ENCODE measurements around the gene SLC10A3.

Gene SLC10A3

GRCh38 chrX:154483325-154483724 lies 7.1 kb downstream of the SLC10A3 start:
- H3K9me3 ChIP-seq (ENCODE audit: control insufficient read depth, low read length): no peaks in the 10 kb centered on the region
- 83% methylated on average over 1 of the region's 7 CpGs for WGBS, 2 experiments (ENCODE audit: insufficient coverage in 2 of 2)
- no peak overlapping the region for H3K4me3 ChIP-seq (ENCODE audit: extremely low read depth, insufficient read depth, low read length, poor library complexity, severe bottlenecking)
- peaks cover 30% of the 10 kb centered on the region for H3K36me3 ChIP-seq (ENCODE audit: control insufficient read depth, insufficient read depth, low read length)
- H3K27ac ChIP-seq (ENCODE audit: low read depth, low read length, severe bottlenecking): no peak overlapping the region
- no peaks in the 10 kb centered on the region for H3K4me1 ChIP-seq (ENCODE audit: control insufficient read depth, insufficient read depth, low read length, poor library complexity, severe bottlenecking)

DNA sequence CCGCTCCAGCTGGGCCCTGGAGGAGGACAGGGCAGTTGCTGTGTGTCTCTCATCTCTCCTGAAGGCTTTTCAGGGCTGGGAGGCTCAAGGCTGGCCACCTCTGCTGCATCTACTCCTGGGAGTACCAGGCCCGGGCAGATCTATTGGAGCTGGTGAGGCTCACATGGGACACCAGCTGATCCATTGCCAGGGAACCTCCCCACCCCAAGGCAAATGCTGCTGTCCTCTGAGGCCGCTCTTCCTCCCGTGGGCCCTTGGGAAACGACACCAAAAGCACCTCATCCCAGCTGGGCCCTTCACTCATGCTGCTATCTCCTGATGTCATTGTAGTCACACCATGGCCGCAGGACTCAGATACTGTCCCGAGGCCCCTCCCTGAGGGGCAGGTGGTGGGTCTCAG lies 7.6 kb downstream of the SLC10A3 start:
- no peak overlapping the region for H3K4me3 ChIP-seq (ENCODE audit: extremely low read depth, insufficient read depth, low read length, poor library complexity, severe bottlenecking)
- WGBS, 2 experiments (ENCODE audit: insufficient coverage in 2 of 2): 87 to 100% methylated on average over 4 of the region's 7 CpGs
- H3K27ac ChIP-seq (ENCODE audit: low read depth, low read length, severe bottlenecking): no peak overlapping the region
- peaks cover 25% of the 10 kb centered on the region for H3K36me3 ChIP-seq (ENCODE audit: control insufficient read depth, insufficient read depth, low read length)
- H3K9me3 ChIP-seq (ENCODE audit: control insufficient read depth, low read length): no peaks in the 10 kb centered on the region
- H3K4me1 ChIP-seq (ENCODE audit: control insufficient read depth, insufficient read depth, low read length, poor library complexity, severe bottlenecking): no peaks in the 10 kb centered on the region

DNA sequence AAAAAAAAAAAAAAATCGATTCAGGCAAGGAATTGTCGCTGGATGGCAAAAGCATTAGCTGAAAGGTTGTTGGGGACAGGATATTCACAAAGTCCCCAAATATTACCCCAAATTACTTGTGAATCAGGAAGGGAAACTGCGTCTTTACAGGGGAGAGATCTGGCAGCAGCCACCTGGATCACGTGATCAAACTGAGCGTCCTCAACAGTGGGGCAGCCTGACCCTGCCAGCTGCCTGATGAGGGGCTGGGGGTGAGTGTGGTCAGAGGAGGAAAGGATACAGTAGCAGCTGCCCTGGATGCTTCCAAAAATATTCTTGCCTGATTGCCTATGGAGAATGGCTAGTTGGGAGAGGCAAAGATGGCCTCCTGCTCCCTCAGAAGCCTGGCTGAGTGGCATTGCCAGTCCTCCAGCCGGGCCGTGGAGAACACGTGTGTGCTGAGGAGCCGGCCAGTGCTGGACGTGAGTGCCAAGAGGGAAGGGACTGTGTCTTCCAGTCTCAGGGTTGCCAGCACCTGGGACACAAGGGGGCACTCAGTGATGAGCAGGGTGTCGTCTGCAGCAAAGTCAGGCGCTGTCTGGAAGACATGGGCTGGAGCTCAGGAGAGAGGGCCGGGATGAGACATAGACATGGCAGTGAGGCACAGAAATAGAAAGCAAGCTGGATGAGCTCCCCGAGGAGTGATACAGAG lies 8.4 kb downstream of the SLC10A3 start:
- 89 to 93% methylated on average over 5 to 8 of the region's 14 CpGs for WGBS, 2 experiments (ENCODE audit: insufficient coverage in 2 of 2)
- H3K4me3 ChIP-seq (ENCODE audit: extremely low read depth, insufficient read depth, low read length, poor library complexity, severe bottlenecking): no peak overlapping the region

GRCh38 chrX:154481195-154481594 lies 9.2 kb downstream of the SLC10A3 start:
- Histone ChIP-seq H3K27ac (ENCODE audit: low read depth, low read length, severe bottlenecking) (no peak overlapping the region), H3K4me3 (ENCODE audit: extremely low read depth, insufficient read depth, low read length, poor library complexity, severe bottlenecking) (no peak overlapping the region), H3K9me3 (ENCODE audit: control insufficient read depth, low read length) (no peaks in the 10 kb centered on the region), H3K4me1 (ENCODE audit: control insufficient read depth, insufficient read depth, low read length, poor library complexity, severe bottlenecking) (no peaks in the 10 kb centered on the region), H3K36me3 (ENCODE audit: control insufficient read depth, insufficient read depth, low read length) (peaks cover 19% of the 10 kb centered on the region)
- WGBS, 2 experiments (ENCODE audit: insufficient coverage in 2 of 2): no CpG with 5 or more reads among the region's 5 CpGs

More for the DNA sequence above, 8.4 kb downstream of the SLC10A3 start:
- peaks cover 19% of the 10 kb centered on the region for H3K36me3 ChIP-seq (ENCODE audit: control insufficient read depth, insufficient read depth, low read length)
- H3K9me3 ChIP-seq (ENCODE audit: control insufficient read depth, low read length): no peaks in the 10 kb centered on the region
- no peak overlapping the region for H3K27ac ChIP-seq (ENCODE audit: low read depth, low read length, severe bottlenecking)
- H3K4me1 ChIP-seq (ENCODE audit: control insufficient read depth, insufficient read depth, low read length, poor library complexity, severe bottlenecking): no peaks in the 10 kb centered on the region

GRCh38 chrX:154478728-154479622 lies 11.5 kb downstream of the SLC10A3 start, which contains the start of gene LAGE3:
LAGE3 (minus strand) TSS chrX:154479281; CDS start chrX:154478915, 366 bp downstream.
- Histone ChIP-seq H3K9me3 (ENCODE audit: control insufficient read depth, low read length) (no peaks in the 10 kb centered on the region), H3K27ac (ENCODE audit: low read depth, low read length, severe bottlenecking) (peak within 1 kb of the TSS; percentile 10), H3K4me3 (ENCODE audit: extremely low read depth, insufficient read depth, low read length, poor library complexity, severe bottlenecking) (peak within 1 kb of the TSS; percentile 44), H3K4me1 (ENCODE audit: control insufficient read depth, insufficient read depth, low read length, poor library complexity, severe bottlenecking) (no peaks in the 10 kb centered on the region), H3K36me3 (ENCODE audit: control insufficient read depth, insufficient read depth, low read length) (peaks cover 3% of the 10 kb centered on the region)
- WGBS, 2 experiments (ENCODE audit: insufficient coverage in 2 of 2): 9 to 12% methylated on average over 25 to 58 of the region's 85 CpGs

- WGBS, 2 experiments (ENCODE audit: insufficient coverage in 2 of 2): 70 to 88% methylated on average over 10 of the region's 24 CpGs
- H3K27ac ChIP-seq (ENCODE audit: low read depth, low read length, severe bottlenecking): peak overlapping the region; percentile 10
Measured at GRCh38 chrX:154477891-154478477, 12.4 kb downstream of the SLC10A3 start.

DNA sequence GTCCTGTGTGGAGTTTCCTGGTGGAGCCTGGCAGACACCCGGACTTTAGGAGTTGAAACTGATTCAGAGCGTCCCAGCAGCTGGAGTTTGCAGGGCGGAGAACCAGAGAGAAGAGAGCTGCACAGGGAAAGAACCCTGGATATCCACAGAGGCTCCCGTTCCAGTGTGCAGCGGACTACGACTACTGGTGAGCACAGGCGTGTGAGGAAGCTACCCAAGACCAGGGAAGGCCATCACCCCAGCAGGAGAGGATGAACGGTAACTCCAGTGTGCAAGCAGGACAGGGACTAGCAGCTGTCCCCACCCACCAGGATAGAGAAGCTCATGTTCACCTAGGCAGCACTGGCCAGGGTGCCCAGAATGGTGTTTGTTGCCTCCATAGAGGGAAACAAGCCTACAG lies 13.6 kb downstream of the SLC10A3 start:
- H3K36me3 ChIP-seq (ENCODE audit: control insufficient read depth, insufficient read depth, low read length): peaks cover 5% of the 10 kb centered on the region
- no peaks in the 10 kb centered on the region for H3K9me3 ChIP-seq (ENCODE audit: control insufficient read depth, low read length)
- H3K27ac ChIP-seq (ENCODE audit: low read depth, low read length, severe bottlenecking): no peak overlapping the region
- H3K4me1 ChIP-seq (ENCODE audit: control insufficient read depth, insufficient read depth, low read length, poor library complexity, severe bottlenecking): no peaks in the 10 kb centered on the region
- WGBS, 2 experiments (ENCODE audit: insufficient coverage in 2 of 2): 90 to 92% methylated on average over 2 to 4 of the region's 8 CpGs
- H3K4me3 ChIP-seq (ENCODE audit: extremely low read depth, insufficient read depth, low read length, poor library complexity, severe bottlenecking): no peak overlapping the region

More at GRCh38 chrX:154477891-154478477, 12.4 kb downstream of the SLC10A3 start:
- no peaks in the 10 kb centered on the region for H3K36me3 ChIP-seq (ENCODE audit: control insufficient read depth, insufficient read depth, low read length)
- H3K4me1 ChIP-seq (ENCODE audit: control insufficient read depth, insufficient read depth, low read length, poor library complexity, severe bottlenecking): no peaks in the 10 kb centered on the region
- H3K4me3 ChIP-seq (ENCODE audit: extremely low read depth, insufficient read depth, low read length, poor library complexity, severe bottlenecking): peak overlapping the region; percentile 44
- H3K9me3 ChIP-seq (ENCODE audit: control insufficient read depth, low read length): no peaks in the 10 kb centered on the region

DNA sequence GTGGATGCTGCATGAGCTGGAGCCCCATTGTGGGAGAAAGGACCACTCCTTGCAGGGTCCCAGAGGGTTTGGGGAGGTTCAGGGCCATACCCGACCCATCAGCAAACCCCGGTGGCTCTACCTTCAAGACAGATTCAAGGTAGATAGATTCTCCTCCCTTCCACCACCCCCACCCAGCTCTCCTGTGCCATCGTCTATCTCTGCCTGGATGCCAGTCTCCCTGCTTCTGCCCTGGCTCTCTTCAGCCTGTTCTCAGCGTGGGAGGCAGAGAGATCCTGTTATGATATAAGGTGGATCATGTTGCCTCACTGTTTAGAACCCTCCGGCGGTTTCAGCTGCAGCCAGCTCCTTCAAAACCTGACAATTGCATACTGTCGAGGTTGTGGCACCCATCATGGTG lies 16.7 kb downstream of the SLC10A3 start:
- H3K36me3 ChIP-seq (ENCODE audit: control insufficient read depth, insufficient read depth, low read length): peaks cover 22% of the 10 kb centered on the region
- no peak overlapping the region for H3K4me3 ChIP-seq (ENCODE audit: extremely low read depth, insufficient read depth, low read length, poor library complexity, severe bottlenecking)
- no peaks in the 10 kb centered on the region for H3K9me3 ChIP-seq (ENCODE audit: control insufficient read depth, low read length)
- H3K4me1 ChIP-seq (ENCODE audit: control insufficient read depth, insufficient read depth, low read length, poor library complexity, severe bottlenecking): no peaks in the 10 kb centered on the region
- WGBS, 2 experiments (ENCODE audit: insufficient coverage in 2 of 2): 80% methylated on average over 1 of the region's 7 CpGs; no CpG with 5 or more reads in 1 of the 2 experiments
- H3K27ac ChIP-seq (ENCODE audit: low read depth, low read length, severe bottlenecking): no peak overlapping the region

DNA sequence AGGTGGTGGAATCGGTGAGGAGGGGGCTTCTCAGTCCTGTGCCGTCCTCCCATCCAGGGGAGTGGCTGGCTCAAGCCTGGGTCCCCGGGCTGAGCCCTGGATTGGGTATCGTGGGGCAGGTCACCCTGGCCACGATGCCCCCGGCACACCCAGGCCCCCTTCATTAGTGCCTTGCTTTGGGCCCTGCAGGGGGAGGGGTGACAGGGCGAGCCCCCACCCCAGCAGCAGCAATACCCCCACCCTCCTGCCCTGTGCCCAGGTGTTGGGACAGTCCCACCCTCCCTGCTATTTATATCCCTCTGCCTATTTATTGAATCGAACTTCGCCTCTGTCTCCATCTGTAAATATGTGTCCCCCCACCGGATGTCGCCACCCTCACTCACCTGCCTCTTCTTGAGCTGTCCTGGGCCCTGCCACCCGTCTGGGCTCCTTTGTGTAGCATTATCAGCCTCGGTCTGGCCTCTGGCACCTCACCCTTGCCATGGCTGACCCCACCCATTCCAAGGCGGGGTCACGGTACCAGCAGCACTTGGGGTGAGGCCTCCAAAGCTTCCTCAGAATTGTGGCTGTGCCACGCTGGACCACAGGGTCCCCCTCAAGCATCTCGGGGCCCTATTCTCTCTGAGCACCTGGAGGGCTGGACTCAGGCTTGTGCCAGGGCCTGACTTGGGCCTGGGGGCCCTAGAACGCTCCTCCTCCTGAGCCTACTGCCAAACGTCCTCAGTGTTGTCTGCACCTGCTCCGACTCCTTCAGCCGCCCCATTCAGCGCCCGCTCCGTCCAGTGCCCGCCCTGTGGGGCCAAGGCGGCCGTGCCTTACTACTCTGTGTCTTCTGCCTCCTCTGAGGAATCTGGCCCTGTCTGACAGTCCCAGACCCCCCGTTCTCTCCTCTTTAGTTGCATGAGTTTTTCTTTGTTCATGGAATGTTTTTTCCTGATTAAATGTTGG lies 17.5 kb downstream of the SLC10A3 start:
- H3K4me1 ChIP-seq (ENCODE audit: control insufficient read depth, insufficient read depth, low read length, poor library complexity, severe bottlenecking): no peaks in the 10 kb centered on the region
- H3K4me3 ChIP-seq (ENCODE audit: extremely low read depth, insufficient read depth, low read length, poor library complexity, severe bottlenecking): no peak overlapping the region
- H3K9me3 ChIP-seq (ENCODE audit: control insufficient read depth, low read length): no peaks in the 10 kb centered on the region
- no peak overlapping the region for H3K27ac ChIP-seq (ENCODE audit: low read depth, low read length, severe bottlenecking)
- H3K36me3 ChIP-seq (ENCODE audit: control insufficient read depth, insufficient read depth, low read length): peaks cover 29% of the 10 kb centered on the region
- 91 to 93% methylated on average over 16 to 17 of the region's 28 CpGs for WGBS, 2 experiments (ENCODE audit: insufficient coverage in 2 of 2)

All from mesodermal cell (in vitro differentiated cells).